ENCODE measurements around the gene PPT2. TPM values are rescaled to one million over a fixed set of nuclear protein-coding genes. Genes with fewer than 3 reads are reported as not detected.

Gene PPT2
- total RNA-seq, 1 experiment from 2014 or later, result 46.3 TPM

GRCh38 chr6:32194388-32194787 lies 40.4 kb downstream of the PPT2 start:
- no peaks in the 10 kb centered on the region for H3K27me3 Mint-ChIP-seq (ENCODE audit: low read depth)
- H3K18ac ChIP-seq (ENCODE audit: insufficient read length, low read depth, low read length), result no peak overlapping the region
- no peak overlapping the region for H3T11ph ChIP-seq (ENCODE audit: low read length)
- no peaks in the 10 kb centered on the region for H3K79me1 ChIP-seq (ENCODE audit: insufficient read depth, low read depth, low read length, poor library complexity, severe bottlenecking)
- H2AK5ac ChIP-seq (ENCODE audit: insufficient read length, low read length), result no peak overlapping the region
- no peak overlapping the region for H3K9ac ChIP-seq (ENCODE audit: extremely low read depth, insufficient read length, low read length)
- no peak overlapping the region for H3K23ac ChIP-seq (ENCODE audit: insufficient read length, low read depth, low read length)
- H4K91ac ChIP-seq (ENCODE audit: insufficient read length, low read depth, low read length), result no peak overlapping the region
- no peak overlapping the region for H4K8ac ChIP-seq (replicated peaks; ENCODE audit: insufficient read length, low read depth, low read length)
- H4K20me1 ChIP-seq (ENCODE audit: control insufficient read depth, insufficient read depth, insufficient read length), result no peaks in the 10 kb centered on the region
- WGBS (ENCODE audit: extremely low coverage, insufficient read length, low lambda C conversion rate), result no CpG with 5 or more reads among the region's 4 CpGs
- no peak overlapping the region for H3K14ac ChIP-seq (ENCODE audit: insufficient read depth, low read length)
- no peaks in the 10 kb centered on the region for H3K36me3 Mint-ChIP-seq (ENCODE audit: insufficient read depth in 1 of 3, low read depth in 3 of 3)
- peaks cover 50 to 53% of the 10 kb centered on the region in 2 experiments for H3K4me1 Mint-ChIP-seq
- no peak overlapping the region for H3K56ac ChIP-seq (ENCODE audit: insufficient read length, low read depth, low read length)
- no peak for TF ChIP-seq CTCF (conservative IDR thresholded peaks at IDR 0.05)
- H3K4ac ChIP-seq (ENCODE audit: low read depth, low read length), result no peak overlapping the region
- no peak overlapping the region for H2BK5ac ChIP-seq (ENCODE audit: insufficient read length, low read length)
- peak overlapping the region in 1 of 2 experiments; percentile 96; a peak in 3 of 5 replicates for H3K4me3 Mint-ChIP-seq
- H2AFZ ChIP-seq (ENCODE audit: low read length), result no peak overlapping the region
- H2BK12ac ChIP-seq (ENCODE audit: insufficient read length, low read depth, low read length), result no peak overlapping the region
- H3K27me3 ChIP-seq (ENCODE audit: insufficient read depth, low read length), result no peaks in the 10 kb centered on the region
- no peaks in the 10 kb centered on the region; a peak in 1 of 5 replicates for H3K9me3 Mint-ChIP-seq
- no peak overlapping the region for H4K5ac ChIP-seq (ENCODE audit: insufficient read length, low read depth, low read length)
- H2BK120ac ChIP-seq (ENCODE audit: low read depth, low read length, poor library complexity, severe bottlenecking), result no peak overlapping the region
- H2BK20ac ChIP-seq (ENCODE audit: low read depth, low read length, poor library complexity, severe bottlenecking), result no peak overlapping the region
- no peak for DNase-seq
- no peak overlapping the region for H3K4me2 ChIP-seq (ENCODE audit: insufficient read depth, insufficient read length, low read length)
- no peaks in the 10 kb centered on the region for H3K9me3 ChIP-seq (ENCODE audit: control insufficient read depth, low read depth, low read length)
- peak overlapping the region in 1 of 3 experiments; percentile 98; a peak in 3 of 7 replicates for H3K27ac Mint-ChIP-seq
- no peak overlapping the region for H3K27ac ChIP-seq (ENCODE audit: insufficient read length, low read depth, low read length)
- peaks cover 12% of the 10 kb centered on the region for H3K23me2 ChIP-seq (ENCODE audit: insufficient read length, low read depth, low read length, poor library complexity, severe bottlenecking)
- H3K79me2 ChIP-seq (ENCODE audit: insufficient read depth, low read length), result no peaks in the 10 kb centered on the region
- peaks cover 7% of the 10 kb centered on the region for H3K4me1 ChIP-seq (ENCODE audit: insufficient read depth, low read length)
- H2BK15ac ChIP-seq (ENCODE audit: low read depth, low read length), result no peak overlapping the region
